Measurements from ENCODE around the gene LPP.

- TF ChIP-seq SPI1 (IDR thresholded peaks at IDR 0.05; ENCODE audit: low read depth, low read length) (no peak), TAF1 (IDR thresholded peaks at IDR 0.05; ENCODE audit: low read depth, low read length) (no peak), POLR2A (IDR thresholded peaks at IDR 0.05; ENCODE audit: low read depth, low read length) (no peak), POLR2AphosphoS5 (IDR thresholded peaks at IDR 0.05; ENCODE audit: low read depth, low read length) (no peak), PAX5 (IDR thresholded peaks at IDR 0.05; ENCODE audit: insufficient read depth, low read length, severe bottlenecking) (no peak), POU2F2 (IDR thresholded peaks at IDR 0.05; ENCODE audit: low read depth, low read length) (no peak)
Measured at GRCh38 chr3:188244395-188244861, 90.5 kb downstream of the LPP start.

Measured in GM12891 (cell line).